Loucy (cell line): ENCODE measurements around the gene PCED1B.

Experiments
- CTCF ChIP-seq: fragments of 200-600 bp; sonication (generic); conservative IDR thresholded peaks from 2 replicates; pipeline ENCODE4 v1.5.1; 2014; ENCODE audit warnings: mild to moderate bottlenecking, antibody characterized with exemption, low read length
- EZH2phosphoT487 ChIP-seq: fragments of 200-600 bp; IDR thresholded peaks from 2 replicates; pipeline ENCODE4 v1.6.1; 2018; ENCODE audit warnings: antibody characterized with exemption, mild to moderate bottlenecking, moderate library complexity, borderline replicate concordance

GRCh38 chr12:47276621-47277309, 197.3 kb downstream of the PCED1B start:
- TF ChIP-seq CTCF (no peak), EZH2phosphoT487 (no peak)
